OCI-LY1 (cell line): ENCODE measurements around the gene AQP7.
"Not testable (repeated sequence)": the region's sequence is repeated elsewhere in the genome, so short reads cannot be mapped to it uniquely, and the experiment has no call there.

ENCODE experiments used
- CTCF ChIP-seq: fragments of 200-600 bp; sonication (generic), shearing (Covaris generic); IDR thresholded peaks from 2 replicates; pipeline ENCODE4 v1.5.1; 2017; ENCODE audit warnings: mild to moderate bottlenecking, antibody characterized with exemption, low read length, moderate library complexity, mixed read lengths
- EZH2 ChIP-seq: fragments of 200-600 bp; sonication (generic), shearing (Covaris generic); IDR thresholded peaks from 2 replicates; pipeline ENCODE4 v1.8.0; 2017; ENCODE audit warnings: borderline replicate concordance, mixed run types, mild to moderate bottlenecking, antibody characterized with exemption, low read length, moderate library complexity, mixed read lengths

- TF ChIP-seq CTCF, EZH2: not testable (repeated sequence)
These were observed 37.6 kb downstream of the AQP7 start for GRCh38 chr9:33364814-33365213.
